ENCODE measurements around the gene GMPR2. TPM values are rescaled to one million over a fixed set of nuclear protein-coding genes. Genes with fewer than 3 reads are reported as not detected.

The GMPR2 gene
- total and polyA plus RNA-seq, 2 of the 13 experiments (the other 11 are each of a cell fraction or from before 2014, with no cell fraction given): 210 to 273 TPM

- TF ChIP-seq AFF4 (CRISPR knock-in tag; IDR thresholded peaks at IDR 0.05): no peak
- no peak for TF ChIP-seq IRF1 (CRISPR knock-in tag; IDR thresholded peaks at IDR 0.05; ENCODE audit: low read depth)
- no peak for TF ChIP-seq ZMAT5 (CRISPR knock-in tag; IDR thresholded peaks at IDR 0.05; ENCODE audit: borderline replicate concordance, low read depth)
- TF ChIP-seq ZNF350 (CRISPR knock-in tag; IDR thresholded peaks at IDR 0.05; ENCODE audit: borderline replicate concordance, low read depth): peak; percentile 44; the same call in 1 of the 2 replicates
- no peak for TF ChIP-seq PHB2 (IDR thresholded peaks at IDR 0.05; ENCODE audit: partially characterized antibody)
- TF ChIP-seq, protein P1, sequence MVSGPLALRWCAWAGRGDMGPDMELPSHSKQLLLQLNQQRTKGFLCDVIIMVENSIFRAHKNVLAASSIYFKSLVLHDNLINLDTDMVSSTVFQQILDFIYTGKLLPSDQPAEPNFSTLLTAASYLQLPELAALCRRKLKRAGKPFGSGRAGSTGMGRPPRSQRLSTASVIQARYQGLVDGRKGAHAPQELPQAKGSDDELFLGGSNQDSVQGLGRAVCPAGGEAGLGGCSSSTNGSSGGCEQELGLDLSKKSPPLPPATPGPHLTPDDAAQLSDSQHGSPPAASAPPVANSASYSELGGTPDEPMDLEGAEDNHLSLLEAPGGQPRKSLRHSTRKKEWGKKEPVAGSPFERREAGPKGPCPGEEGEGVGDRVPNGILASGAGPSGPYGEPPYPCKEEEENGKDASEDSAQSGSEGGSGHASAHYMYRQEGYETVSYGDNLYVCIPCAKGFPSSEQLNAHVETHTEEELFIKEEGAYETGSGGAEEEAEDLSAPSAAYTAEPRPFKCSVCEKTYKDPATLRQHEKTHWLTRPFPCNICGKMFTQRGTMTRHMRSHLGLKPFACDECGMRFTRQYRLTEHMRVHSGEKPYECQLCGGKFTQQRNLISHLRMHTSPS (CRISPR knock-in tag; IDR thresholded peaks at IDR 0.05; ENCODE audit: low read depth): no peak
- TF ChIP-seq ZNF775 (CRISPR knock-in tag; IDR thresholded peaks at IDR 0.05; ENCODE audit: borderline replicate concordance): peak; percentile 40; the same call in 1 of the 2 replicates
- TF ChIP-seq MAFK (conservative IDR thresholded peaks at IDR 0.05 in 1 of 2, IDR thresholded peaks at IDR 0.05 in 1 of 2; ENCODE audit: low read length in 2 of 2): no peak
- TF ChIP-seq, protein P2, sequence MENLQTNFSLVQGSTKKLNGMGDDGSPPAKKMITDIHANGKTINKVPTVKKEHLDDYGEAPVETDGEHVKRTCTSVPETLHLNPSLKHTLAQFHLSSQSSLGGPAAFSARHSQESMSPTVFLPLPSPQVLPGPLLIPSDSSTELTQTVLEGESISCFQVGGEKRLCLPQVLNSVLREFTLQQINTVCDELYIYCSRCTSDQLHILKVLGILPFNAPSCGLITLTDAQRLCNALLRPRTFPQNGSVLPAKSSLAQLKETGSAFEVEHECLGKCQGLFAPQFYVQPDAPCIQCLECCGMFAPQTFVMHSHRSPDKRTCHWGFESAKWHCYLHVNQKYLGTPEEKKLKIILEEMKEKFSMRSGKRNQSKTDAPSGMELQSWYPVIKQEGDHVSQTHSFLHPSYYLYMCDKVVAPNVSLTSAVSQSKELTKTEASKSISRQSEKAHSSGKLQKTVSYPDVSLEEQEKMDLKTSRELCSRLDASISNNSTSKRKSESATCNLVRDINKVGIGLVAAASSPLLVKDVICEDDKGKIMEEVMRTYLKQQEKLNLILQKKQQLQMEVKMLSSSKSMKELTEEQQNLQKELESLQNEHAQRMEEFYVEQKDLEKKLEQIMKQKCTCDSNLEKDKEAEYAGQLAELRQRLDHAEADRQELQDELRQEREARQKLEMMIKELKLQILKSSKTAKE (CRISPR knock-in tag; IDR thresholded peaks at IDR 0.05; ENCODE audit: borderline replicate concordance): no peak
- TF ChIP-seq NCOA5 (CRISPR knock-in tag; IDR thresholded peaks at IDR 0.05): no peak
- no peak for TF ChIP-seq ZNF770 (CRISPR knock-in tag; IDR thresholded peaks at IDR 0.05)
- TF ChIP-seq ZNF232 (CRISPR knock-in tag; IDR thresholded peaks at IDR 0.05; ENCODE audit: borderline replicate concordance): no peak
- TF ChIP-seq TOE1 (CRISPR knock-in tag; IDR thresholded peaks at IDR 0.05): no peak
- TF ChIP-seq HNRNPL (IDR thresholded peaks at IDR 0.05; ENCODE audit: low read depth, low read length): no peak
- TF ChIP-seq ETV6 (CRISPR knock-in tag; conservative IDR thresholded peaks at IDR 0.05): no peak
Measured at GRCh38 chr14:24255931-24256711, 23.4 kb downstream of the GMPR2 start (continued).
